Uterus (tissue), 2 donors: ENCODE measurements around the gene RAD52.

Experiments
- CTCF ChIP-seq, 4 experiments: fragments of 200-600 bp in 2 of 4; fragments of 450-650 bp in 2 of 4; sonication (generic) in 2 of 4; IDR thresholded peaks; one replicate each; pipeline ENCODE4 v1.5.1; 2016 to 2019; ENCODE audit warnings: antibody characterized with exemption in 4 of 4, mild to moderate bottlenecking in 2 of 4, moderate library complexity in 1 of 4
- POLR2A ChIP-seq, 2 donors: fragments of 450-650 bp; IDR thresholded peaks; one replicate each; pipeline ENCODE4 v1.6.1; 2016; ENCODE audit warnings: antibody characterized with exemption in 2 of 2, mild to moderate bottlenecking in 1 of 2, moderate library complexity in 1 of 2

DNA sequence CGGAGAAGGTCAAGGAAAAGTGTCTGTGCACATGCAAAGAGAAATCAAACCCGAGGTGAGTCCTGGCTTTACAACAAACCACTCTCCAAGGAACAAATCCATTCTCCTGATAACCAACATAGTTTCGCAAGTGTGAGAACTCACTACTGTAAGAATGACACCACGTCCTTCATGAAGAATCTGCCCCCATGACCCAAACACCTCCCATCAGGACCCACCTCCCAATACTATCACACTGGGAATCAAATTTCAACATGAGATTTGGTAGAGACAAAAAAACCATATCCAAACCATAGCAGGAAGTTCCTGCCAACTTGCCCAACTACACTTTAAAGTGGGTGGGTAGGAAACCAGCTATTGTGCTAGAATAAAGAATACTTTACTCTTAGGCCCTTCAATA, 39.2 kb upstream of the RAD52 start:
- TF ChIP-seq CTCF (IDR thresholded peaks at IDR 0.05) (no peak), POLR2A (IDR thresholded peaks at IDR 0.05) (no peak)
